ENCODE measurements around the gene CEACAM8.
"Not testable (repeated sequence)": the region's sequence is repeated elsewhere in the genome, so short reads cannot be mapped to it uniquely, and the experiment has no call there.

CEACAM8 gene

GRCh38 chr19:42627916-42628315 is 33.2 kb upstream of the CEACAM8 start:
- no peak for TF ChIP-seq CTCF (IDR thresholded peaks at IDR 0.05; ENCODE audit: low read depth, low read length, missing control alignments)
- H3K4me3 ChIP-seq (replicated peaks; ENCODE audit: low read depth, low read length) = no peak overlapping the region
- no peak for DNase-seq (ENCODE audit: extremely low read depth, low read depth)

- DNase-seq (ENCODE audit: extremely low read depth, low read depth) = no peak
- no peak overlapping the region for H3K4me3 ChIP-seq (replicated peaks; ENCODE audit: low read depth, low read length)
- TF ChIP-seq CTCF (IDR thresholded peaks at IDR 0.05; ENCODE audit: low read depth, low read length, missing control alignments) = no peak
Measured at GRCh38 chr19:42626181-42626580, 31.5 kb upstream of the CEACAM8 start.

- no peak for DNase-seq (ENCODE audit: extremely low read depth, low read depth)
- no peak for TF ChIP-seq CTCF (IDR thresholded peaks at IDR 0.05; ENCODE audit: low read depth, low read length, missing control alignments)
- H3K4me3 ChIP-seq (replicated peaks; ENCODE audit: low read depth, low read length) = no peak overlapping the region
Measured at GRCh38 chr19:42619271-42619670, 24.5 kb upstream of the CEACAM8 start.

- H3K4me3 ChIP-seq (replicated peaks; ENCODE audit: low read depth, low read length) = no peak overlapping the region
- no peak for DNase-seq (ENCODE audit: extremely low read depth, low read depth)
- no peak for TF ChIP-seq CTCF (IDR thresholded peaks at IDR 0.05; ENCODE audit: low read depth, low read length, missing control alignments)
Measured at GRCh38 chr19:42613666-42614065, 18.9 kb upstream of the CEACAM8 start.

GRCh38 chr19:42610401-42610915 is 15.7 kb upstream of the CEACAM8 start:
- DNase-seq (ENCODE audit: extremely low read depth, low read depth); H3K4me3 ChIP-seq (replicated peaks; ENCODE audit: low read depth, low read length): not testable (repeated sequence)

- TF ChIP-seq CTCF (IDR thresholded peaks at IDR 0.05; ENCODE audit: low read depth, low read length, missing control alignments) = peak; percentile 96
- DNase-seq (ENCODE audit: extremely low read depth, low read depth) = peak; percentile 26
- no peak overlapping the region for H3K4me3 ChIP-seq (replicated peaks; ENCODE audit: low read depth, low read length)
Measured at GRCh38 chr19:42606660-42607351, 12.1 kb upstream of the CEACAM8 start.

- no peak overlapping the region for H3K4me3 ChIP-seq (replicated peaks; ENCODE audit: low read depth, low read length)
- DNase-seq (ENCODE audit: extremely low read depth, low read depth) = peak; percentile 12
- TF ChIP-seq CTCF (IDR thresholded peaks at IDR 0.05; ENCODE audit: low read depth, low read length, missing control alignments) = no peak
Measured at GRCh38 chr19:42601811-42602443, 7.2 kb upstream of the CEACAM8 start.
